DOHH2 (cell line): Measurements from ENCODE around the gene TSEN2.
A peak's percentile ranks its signal among the peaks of the same experiment; 100 is the strongest.
"Not testable (repeated sequence)": the region's sequence is repeated elsewhere in the genome, so short reads cannot be mapped to it uniquely, and the experiment has no call there.

Experiments
- H3F3A ChIP-seq: fragments of 200-600 bp; sonication (generic), shearing (Covaris generic); 2 replicates; pipeline ENCODE4 v1.6.0; 2016; ENCODE audit warnings: antibody characterized with exemption, mild to moderate bottlenecking; ENCODE audit not compliant: control insufficient read depth, insufficient read depth
- H3K27ac ChIP-seq: fragments of 200-600 bp; sonication (generic); 2 replicates; pipeline ENCODE4 v1.5.1; 2014; ENCODE audit warnings: low read depth, mild to moderate bottlenecking, low read length, moderate library complexity
- H3K27me3 ChIP-seq: fragments of 200-600 bp; sonication (generic); 2 replicates; pipeline ENCODE4 v1.6.1; 2014; ENCODE audit warnings: mild to moderate bottlenecking, low read length, mixed read lengths; ENCODE audit not compliant: control insufficient read depth
- H3K36me3 ChIP-seq: fragments of 200-600 bp; sonication (generic); 2 replicates; pipeline ENCODE4 v1.6.1; 2014; ENCODE audit warnings: mild to moderate bottlenecking, low read length, moderate library complexity, mixed read lengths; ENCODE audit not compliant: control insufficient read depth
- H3K4me1 ChIP-seq: fragments of 200-600 bp; sonication (generic); 2 replicates; pipeline ENCODE4 v1.6.1; 2014; ENCODE audit warnings: mild to moderate bottlenecking, low read length, mixed read lengths; ENCODE audit not compliant: control insufficient read depth
- H3K4me2 ChIP-seq: fragments of 200-600 bp; sonication (generic); 2 replicates; pipeline ENCODE4 v1.6.0; 2014; ENCODE audit warnings: mild to moderate bottlenecking, low read length, moderate library complexity
- H3K4me3 ChIP-seq: fragments of 200-600 bp; sonication (generic); 2 replicates; pipeline ENCODE4 v1.5.1; 2014; ENCODE audit warnings: mild to moderate bottlenecking, low read length, mixed read lengths
- H3K79me2 ChIP-seq: fragments of 200-600 bp; sonication (generic); 2 replicates; pipeline ENCODE4 v1.6.1; 2014; ENCODE audit warnings: mild to moderate bottlenecking, low read length, mixed read lengths; ENCODE audit not compliant: control insufficient read depth
- H3K9me2 ChIP-seq: fragments of 200-600 bp; sonication (generic); replicated peaks from 2 replicates; pipeline ENCODE4 v1.6.1; 2014; ENCODE audit warnings: mild to moderate bottlenecking, low read length, mixed read lengths; ENCODE audit not compliant: control insufficient read depth
- H3K9me3 ChIP-seq: fragments of 200-600 bp; sonication (generic); 2 replicates; pipeline ENCODE4 v1.6.1; 2014; ENCODE audit warnings: antibody characterized with exemption, low read length, mixed read lengths; ENCODE audit not compliant: control insufficient read depth, insufficient read depth
- H4K20me1 ChIP-seq: fragments of 200-600 bp; sonication (generic); 2 replicates; pipeline ENCODE4 v1.6.0; 2014; ENCODE audit warnings: low read depth, mild to moderate bottlenecking, antibody characterized with exemption, low read length, moderate library complexity; ENCODE audit not compliant: control insufficient read depth, insufficient read depth
- EZH2phosphoT487 ChIP-seq: fragments of 200-600 bp; sonication (generic); IDR thresholded peaks from 2 replicates; pipeline ENCODE4 v1.6.1; 2017; ENCODE audit warnings: borderline replicate concordance, mild to moderate bottlenecking, antibody characterized with exemption, low read length, moderate library complexity, mixed read lengths
- TF ChIP-seq, protein P1 (sequence below): fragments of 200-600 bp; sonication (generic); IDR thresholded peaks from one replicate; pipeline ENCODE4 v1.5.1; 2014; ENCODE audit warnings: antibody characterized with exemption, mild to moderate bottlenecking, low read depth, low read length; ENCODE audit not compliant: poor library complexity, severe bottlenecking

Gene TSEN2

DNA sequence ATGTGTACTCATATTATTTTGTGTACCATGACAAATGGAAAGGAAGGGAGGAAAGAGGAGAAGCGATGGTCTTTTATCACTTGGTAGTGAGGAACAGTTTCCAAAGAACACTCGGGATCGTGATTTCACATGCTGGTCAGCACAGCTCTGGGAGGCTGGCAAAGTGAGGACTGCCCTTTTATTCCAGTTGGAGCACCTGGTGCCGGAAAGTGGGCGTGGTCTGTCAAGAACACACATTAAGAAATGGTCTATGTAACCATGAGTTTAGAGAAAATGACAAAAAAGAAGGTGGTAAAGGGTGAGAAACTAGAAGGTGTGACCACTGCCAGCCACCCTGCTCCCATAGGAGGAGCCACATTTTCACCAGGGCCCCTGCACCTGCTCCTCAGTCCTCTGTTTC, 7.0 kb upstream of the TSEN2 start:
- no peak for TF ChIP-seq EZH2phosphoT487
- TF ChIP-seq, protein P1, sequence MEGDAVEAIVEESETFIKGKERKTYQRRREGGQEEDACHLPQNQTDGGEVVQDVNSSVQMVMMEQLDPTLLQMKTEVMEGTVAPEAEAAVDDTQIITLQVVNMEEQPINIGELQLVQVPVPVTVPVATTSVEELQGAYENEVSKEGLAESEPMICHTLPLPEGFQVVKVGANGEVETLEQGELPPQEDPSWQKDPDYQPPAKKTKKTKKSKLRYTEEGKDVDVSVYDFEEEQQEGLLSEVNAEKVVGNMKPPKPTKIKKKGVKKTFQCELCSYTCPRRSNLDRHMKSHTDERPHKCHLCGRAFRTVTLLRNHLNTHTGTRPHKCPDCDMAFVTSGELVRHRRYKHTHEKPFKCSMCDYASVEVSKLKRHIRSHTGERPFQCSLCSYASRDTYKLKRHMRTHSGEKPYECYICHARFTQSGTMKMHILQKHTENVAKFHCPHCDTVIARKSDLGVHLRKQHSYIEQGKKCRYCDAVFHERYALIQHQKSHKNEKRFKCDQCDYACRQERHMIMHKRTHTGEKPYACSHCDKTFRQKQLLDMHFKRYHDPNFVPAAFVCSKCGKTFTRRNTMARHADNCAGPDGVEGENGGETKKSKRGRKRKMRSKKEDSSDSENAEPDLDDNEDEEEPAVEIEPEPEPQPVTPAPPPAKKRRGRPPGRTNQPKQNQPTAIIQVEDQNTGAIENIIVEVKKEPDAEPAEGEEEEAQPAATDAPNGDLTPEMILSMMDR = no peak
- no peaks in the 10 kb centered on the region for H3K9me2 ChIP-seq
- H3F3A ChIP-seq = no peaks in the 10 kb centered on the region
- no peak overlapping the region for H3K4me3 ChIP-seq
- no peak overlapping the region for H3K4me2 ChIP-seq
- H4K20me1 ChIP-seq = no peaks in the 10 kb centered on the region
- H3K79me2 ChIP-seq = no peaks in the 10 kb centered on the region
- no peak overlapping the region for H3K27ac ChIP-seq
- no peaks in the 10 kb centered on the region for H3K9me3 ChIP-seq
- no peaks in the 10 kb centered on the region for H3K27me3 ChIP-seq
- H3K4me1 ChIP-seq = no peaks in the 10 kb centered on the region
- no peaks in the 10 kb centered on the region for H3K36me3 ChIP-seq

DNA sequence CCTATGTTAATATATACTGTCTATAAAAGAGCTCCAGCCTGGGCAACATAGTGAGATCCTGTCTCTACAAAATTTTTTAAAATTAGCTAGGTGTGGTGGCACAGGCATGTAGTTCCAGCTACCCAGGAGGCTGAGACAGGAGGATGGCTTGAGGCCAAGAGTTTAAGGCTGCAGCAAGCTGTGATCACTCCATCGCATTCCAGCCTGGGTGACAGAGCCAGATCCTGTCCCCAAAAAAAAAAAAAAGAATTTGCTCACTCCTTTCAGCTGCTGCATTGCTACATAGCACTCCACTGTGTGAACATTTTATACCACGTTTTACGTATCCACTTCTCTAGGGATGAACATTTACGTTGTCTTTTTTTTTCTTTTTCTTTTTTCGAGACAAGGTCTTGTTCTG, 6.0 kb upstream of the TSEN2 start:
- Histone ChIP-seq H3K27me3 (no peaks in the 10 kb centered on the region), H3K4me2 (no peak overlapping the region), H3K4me1 (peaks cover 3% of the 10 kb centered on the region), H3F3A (no peaks in the 10 kb centered on the region), H3K4me3 (no peak overlapping the region), H3K27ac (no peak overlapping the region), H3K9me3 (no peaks in the 10 kb centered on the region), H3K36me3 (no peaks in the 10 kb centered on the region), H3K9me2 (no peaks in the 10 kb centered on the region), H3K79me2 (no peaks in the 10 kb centered on the region), H4K20me1 (no peaks in the 10 kb centered on the region)
- TF ChIP-seq, protein P1 = no peak
- no peak for TF ChIP-seq EZH2phosphoT487

DNA sequence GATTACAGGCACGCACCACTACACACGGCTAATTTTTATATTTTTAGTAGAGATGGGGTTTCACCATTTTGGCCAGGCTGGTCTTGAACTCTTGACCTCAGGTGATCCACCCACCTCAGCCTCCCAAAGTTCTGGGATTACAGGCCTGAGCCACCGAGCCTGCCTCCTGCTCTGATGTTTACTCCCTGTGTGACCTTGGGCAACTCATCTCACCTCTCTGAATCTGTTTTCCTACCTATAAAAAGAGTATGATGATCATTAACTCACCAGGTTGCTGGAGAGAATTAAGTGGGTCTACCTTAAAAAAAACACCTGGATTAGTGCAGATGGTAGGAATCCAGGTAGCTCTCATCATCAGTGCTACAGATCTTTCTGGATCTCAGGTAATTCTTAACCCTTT, 5.1 kb upstream of the TSEN2 start:
- H3K27ac ChIP-seq, H3F3A ChIP-seq, H3K79me2 ChIP-seq, H3K4me1 ChIP-seq, H4K20me1 ChIP-seq, H3K27me3 ChIP-seq, H3K9me2 ChIP-seq, H3K9me3 ChIP-seq, H3K4me2 ChIP-seq, H3K36me3 ChIP-seq, H3K4me3 ChIP-seq: not testable (repeated sequence)

DNA sequence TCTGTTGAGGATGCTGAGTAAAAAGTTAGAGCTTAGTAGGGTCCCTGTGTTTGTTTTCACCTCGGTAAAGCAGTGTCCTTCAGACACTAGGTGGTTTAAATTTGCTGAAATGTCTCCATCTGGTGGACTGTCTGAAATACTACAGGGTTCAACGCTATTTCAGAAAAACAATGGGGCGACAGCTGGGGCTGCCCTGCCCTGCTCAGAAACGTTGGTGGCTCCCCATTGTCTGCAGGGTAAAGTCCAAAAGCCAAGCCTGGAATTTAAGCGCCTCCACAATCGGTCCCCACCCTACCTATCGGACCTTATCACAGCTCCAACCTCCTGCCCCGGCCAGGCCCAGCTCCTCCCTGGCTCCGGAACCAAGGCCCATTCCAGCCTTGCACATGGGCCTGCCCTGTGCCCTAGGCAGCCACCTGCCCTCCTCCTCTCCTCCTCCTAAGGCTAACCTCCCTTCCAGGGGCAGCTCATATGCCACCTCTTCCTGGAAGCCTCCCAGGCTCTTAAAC, 4.3 kb upstream of the TSEN2 start:
- 0 out of 2 replicates have a peak, but pooled peaks cover 3% of the 10 kb centered on the region for H3F3A ChIP-seq
- H3K4me2 ChIP-seq = no peak overlapping the region
- TF ChIP-seq, protein P1 = peak; percentile 73
- TF ChIP-seq EZH2phosphoT487 = no peak
- H3K4me1 ChIP-seq = peaks cover 10% of the 10 kb centered on the region
- H3K9me3 ChIP-seq = no peaks in the 10 kb centered on the region
- no peak overlapping the region for H3K27ac ChIP-seq
- H3K27me3 ChIP-seq = no peaks in the 10 kb centered on the region
- H4K20me1 ChIP-seq = no peaks in the 10 kb centered on the region
- 0 out of 2 replicates have a peak, but pooled peaks cover 3% of the 10 kb centered on the region for H3K36me3 ChIP-seq
- no peaks in the 10 kb centered on the region for H3K9me2 ChIP-seq
- peaks cover 6% of the 10 kb centered on the region for H3K79me2 ChIP-seq
- no peak overlapping the region for H3K4me3 ChIP-seq
